HG02798 (cell line): Measurements from ENCODE around the gene GTF3C5.
"Not testable (repeated sequence)": the region's sequence is repeated elsewhere in the genome, so short reads cannot be mapped to it uniquely, and the experiment has no call there.

Experiments
- ATAC-seq: cut with Tn5 transposase; IDR thresholded peaks from one replicate; pipeline ENCODE4 v1.9.1; 2021; ENCODE audit warnings: mild to moderate bottlenecking; ENCODE audit not compliant: unreplicated experiment, poor library complexity

The GTF3C5 gene

DNA sequence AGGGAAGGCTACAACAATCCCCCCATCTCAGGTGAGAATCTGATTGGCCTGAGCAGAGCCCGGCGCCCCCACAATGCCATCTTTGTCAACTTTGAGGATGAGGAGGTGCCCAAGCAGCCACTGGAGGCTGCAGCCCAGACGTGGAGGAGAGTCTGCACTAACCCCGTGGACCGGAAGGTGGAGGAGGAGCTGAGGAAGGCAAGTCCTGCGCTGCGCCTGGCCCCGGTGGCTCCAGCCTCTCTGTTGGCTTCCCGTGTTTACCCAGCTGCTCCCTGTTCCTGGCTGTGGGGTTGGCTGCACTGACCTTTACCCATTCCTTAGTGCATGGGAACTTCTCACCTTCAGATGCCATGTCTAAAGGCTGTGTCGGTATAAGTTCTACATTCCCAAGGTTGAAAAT, 20.0 kb downstream of the GTF3C5 start:
- ATAC-seq = no peak

- ATAC-seq = no peak
These were observed 20.6 kb downstream of the GTF3C5 start for GRCh38 chr9:133051281-133051900.

GRCh38 chr9:133051966-133052539, 21.3 kb downstream of the GTF3C5 start:
- no peak for ATAC-seq

DNA sequence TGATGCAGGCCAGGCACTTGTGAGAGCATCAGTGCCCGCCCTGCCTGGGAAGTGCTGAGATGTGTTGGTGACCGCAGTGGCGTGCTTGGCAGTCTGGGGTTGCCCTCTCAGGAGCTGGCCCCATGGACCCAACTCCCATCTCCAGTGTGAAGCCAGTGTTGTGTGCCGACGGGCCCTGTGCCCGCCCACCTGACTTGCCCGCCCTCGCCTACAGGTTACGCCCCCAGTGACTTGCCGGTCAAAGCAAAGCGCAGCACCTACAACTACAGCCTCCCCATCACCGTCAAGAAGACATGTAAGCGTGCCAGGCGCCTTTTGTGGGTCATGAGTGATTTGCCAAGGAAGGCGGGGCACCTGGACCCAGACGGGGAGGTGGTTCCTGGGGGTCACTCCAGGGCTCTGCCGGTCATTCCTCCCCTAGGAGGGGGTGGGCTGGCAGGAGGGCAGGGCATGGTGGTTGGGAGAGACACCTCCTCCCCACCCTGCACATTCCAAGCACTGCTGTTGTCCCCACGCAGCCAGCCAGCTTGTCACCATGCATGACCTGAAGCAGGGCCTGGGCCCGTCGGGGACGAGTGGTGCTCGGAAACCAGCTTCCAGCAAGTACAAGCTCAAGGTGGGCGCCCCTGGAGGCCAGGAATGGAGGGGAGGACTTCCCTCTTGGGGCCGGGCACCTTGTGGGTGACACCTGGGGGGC, 23.5 kb downstream of the GTF3C5 start:
- no peak for ATAC-seq

GRCh38 chr9:133054966-133055365, 24.2 kb downstream of the GTF3C5 start:
- ATAC-seq = no peak

GRCh38 chr9:133055788-133056420, 25.1 kb downstream of the GTF3C5 start:
- no peak for ATAC-seq

GRCh38 chr9:133056533-133056932, 25.7 kb downstream of the GTF3C5 start:
- no peak for ATAC-seq

DNA sequence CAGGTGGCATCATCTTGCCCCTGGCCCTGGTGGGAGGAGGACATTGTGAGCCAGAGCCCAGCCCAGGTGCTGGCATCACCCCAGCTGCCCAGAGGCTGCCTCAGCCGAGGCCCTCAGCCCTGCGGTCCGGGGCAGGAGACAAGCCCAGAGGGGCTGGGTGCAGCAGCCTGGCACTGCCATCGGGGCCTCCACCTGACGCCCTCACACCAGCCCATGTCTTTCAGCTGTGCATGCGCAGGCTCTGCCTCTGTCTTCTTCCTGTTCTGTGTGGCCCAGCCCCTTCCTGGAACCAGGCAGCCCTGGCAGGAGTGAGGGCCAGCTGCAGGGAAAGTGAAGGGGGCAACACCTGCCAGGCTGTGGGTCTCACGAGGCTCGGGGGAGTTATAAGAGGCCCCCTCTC, 26.2 kb downstream of the GTF3C5 start:
- no peak for ATAC-seq

- no peak for ATAC-seq
These were observed 26.8 kb downstream of the GTF3C5 start for GRCh38 chr9:133057553-133057952.

- ATAC-seq = no peak
These were observed 27.3 kb downstream of the GTF3C5 start for GRCh38 chr9:133058071-133058470.

GRCh38 chr9:133058550-133059320, 27.9 kb downstream of the GTF3C5 start:
- no peak for ATAC-seq

GRCh38 chr9:133059623-133060022, 28.8 kb downstream of the GTF3C5 start:
- no peak for ATAC-seq

GRCh38 chr9:133060417-133060841, 29.6 kb downstream of the GTF3C5 start:
- ATAC-seq = no peak

GRCh38 chr9:133061019-133061763, 30.4 kb downstream of the GTF3C5 start:
- ATAC-seq = not testable (repeated sequence)

- ATAC-seq = not testable (repeated sequence)
These were observed 31.0 kb downstream of the GTF3C5 start, which contains the start of gene CEL for GRCh38 chr9:133061764-133062145. Gene CEL (plus strand): TSS chr9:133061981. CDS start chr9:133062003, 22 bp downstream.

GRCh38 chr9:133062569-133062968, 31.8 kb downstream of the GTF3C5 start:
- not testable (repeated sequence) for ATAC-seq

- ATAC-seq = no peak
These were observed 32.3 kb downstream of the GTF3C5 start for GRCh38 chr9:133063159-133063499.

DNA sequence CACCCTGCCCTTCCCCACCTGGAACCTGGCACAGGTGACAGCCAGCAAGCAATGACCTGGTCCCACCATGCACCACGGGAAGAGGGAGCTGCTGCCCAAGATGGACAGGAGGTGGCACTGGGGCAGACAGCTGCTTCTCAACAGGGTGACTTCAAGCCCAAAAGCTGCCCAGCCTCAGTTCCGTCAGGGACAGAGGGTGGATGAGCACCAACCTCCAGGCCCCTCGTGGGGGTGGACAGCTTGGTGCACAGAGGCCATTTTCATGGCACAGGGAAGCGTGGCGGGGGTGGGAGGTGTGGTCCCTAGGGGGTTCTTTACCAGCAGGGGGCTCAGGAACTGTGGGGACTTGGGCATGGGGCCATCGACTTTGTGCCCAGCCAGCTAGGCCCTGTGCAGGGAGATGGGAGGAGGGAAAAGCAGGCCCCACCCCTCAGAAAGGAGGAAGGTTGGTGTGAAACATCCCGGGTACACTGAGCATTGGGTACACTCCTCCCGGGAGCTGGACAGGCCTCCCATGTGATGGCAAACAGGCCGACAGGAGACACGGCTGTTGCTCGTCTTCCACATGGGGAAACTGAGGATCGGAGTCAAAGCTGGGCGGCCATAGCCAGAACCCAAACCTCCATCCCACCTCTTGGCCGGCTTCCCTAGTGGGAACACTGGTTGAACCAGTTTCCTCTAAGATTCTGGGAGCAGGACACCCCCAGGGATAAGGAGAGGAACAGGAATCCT, 32.9 kb downstream of the GTF3C5 start:
- no peak for ATAC-seq
